GM19372 (cell line): ENCODE measurements around the gene KHK.

Experiments used
- ATAC-seq: cut with Tn5 transposase; IDR thresholded peaks from one replicate; pipeline ENCODE4 v1.9.1; 2021; ENCODE audit warnings: mild to moderate bottlenecking, low read depth, moderate library complexity; ENCODE audit not compliant: unreplicated experiment

KHK gene

GRCh38 chr2:27149570-27150405 is 63.2 kb downstream of the KHK start:
- no peak for ATAC-seq
